ENCODE data around the gene COMT.
A peak's percentile ranks its signal among the peaks of the same experiment; 100 is the strongest.

Gene COMT

DNA sequence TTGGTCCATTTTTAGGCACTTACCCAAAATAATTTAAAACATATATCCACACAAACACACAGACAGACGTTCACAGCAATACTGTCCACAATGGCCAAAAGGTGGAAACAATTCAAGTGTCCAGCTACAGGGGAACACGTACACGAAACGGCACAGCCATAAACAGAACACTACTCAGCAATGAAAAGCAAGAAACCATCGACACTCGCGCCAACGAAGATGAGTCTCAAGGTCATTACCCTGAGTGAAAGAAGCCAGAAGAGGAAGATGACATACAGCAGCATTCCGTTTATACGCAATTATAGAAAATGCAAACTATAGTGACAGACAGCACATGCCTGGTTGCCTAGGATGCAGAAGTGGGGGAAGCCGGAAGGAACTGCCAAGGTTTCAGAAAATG, 13.4 kb upstream of the COMT start:
- Histone ChIP-seq H3K23ac (ENCODE audit: low read length) (no peak overlapping the region), H3K4me2 (ENCODE audit: low read length) (no peak overlapping the region), H3K36me3 (ENCODE audit: control insufficient read depth, insufficient read depth, low read length) (no peaks in the 10 kb centered on the region), H3K56ac (ENCODE audit: low read length) (no peak overlapping the region), H3K18ac (ENCODE audit: low read length) (no peak overlapping the region), H3K27ac (ENCODE audit: low read depth, low read length) (no peak overlapping the region), H3K4me1 (ENCODE audit: control insufficient read depth, low read depth, low read length) (no peaks in the 10 kb centered on the region), H2BK15ac (replicated peaks; ENCODE audit: low read depth) (no peak overlapping the region), H3K4ac (ENCODE audit: low read depth, low read length) (no peak overlapping the region), H2BK120ac (ENCODE audit: low read depth, low read length) (no peak overlapping the region), H3K27me3 (ENCODE audit: insufficient read depth, low read length, poor library complexity) (no peaks in the 10 kb centered on the region), H3K9ac (ENCODE audit: low read length) (no peak overlapping the region), H4K5ac (ENCODE audit: low read length) (no peak overlapping the region), H3K4me3 (ENCODE audit: low read length) (no peak overlapping the region), H2AK5ac (ENCODE audit: low read length) (no peak overlapping the region), H2BK5ac (ENCODE audit: low read length) (no peak overlapping the region), H3K79me2 (ENCODE audit: control insufficient read depth, insufficient read depth, low read length) (no peaks in the 10 kb centered on the region), H3K79me1 (ENCODE audit: low read length) (no peaks in the 10 kb centered on the region), H4K8ac (ENCODE audit: low read depth, low read length) (no peak overlapping the region)
- WGBS (ENCODE audit: extremely low coverage, insufficient coverage, low lambda C conversion rate): no CpG with 5 or more reads among the region's 11 CpGs
- no peak for DNase-seq

DNA sequence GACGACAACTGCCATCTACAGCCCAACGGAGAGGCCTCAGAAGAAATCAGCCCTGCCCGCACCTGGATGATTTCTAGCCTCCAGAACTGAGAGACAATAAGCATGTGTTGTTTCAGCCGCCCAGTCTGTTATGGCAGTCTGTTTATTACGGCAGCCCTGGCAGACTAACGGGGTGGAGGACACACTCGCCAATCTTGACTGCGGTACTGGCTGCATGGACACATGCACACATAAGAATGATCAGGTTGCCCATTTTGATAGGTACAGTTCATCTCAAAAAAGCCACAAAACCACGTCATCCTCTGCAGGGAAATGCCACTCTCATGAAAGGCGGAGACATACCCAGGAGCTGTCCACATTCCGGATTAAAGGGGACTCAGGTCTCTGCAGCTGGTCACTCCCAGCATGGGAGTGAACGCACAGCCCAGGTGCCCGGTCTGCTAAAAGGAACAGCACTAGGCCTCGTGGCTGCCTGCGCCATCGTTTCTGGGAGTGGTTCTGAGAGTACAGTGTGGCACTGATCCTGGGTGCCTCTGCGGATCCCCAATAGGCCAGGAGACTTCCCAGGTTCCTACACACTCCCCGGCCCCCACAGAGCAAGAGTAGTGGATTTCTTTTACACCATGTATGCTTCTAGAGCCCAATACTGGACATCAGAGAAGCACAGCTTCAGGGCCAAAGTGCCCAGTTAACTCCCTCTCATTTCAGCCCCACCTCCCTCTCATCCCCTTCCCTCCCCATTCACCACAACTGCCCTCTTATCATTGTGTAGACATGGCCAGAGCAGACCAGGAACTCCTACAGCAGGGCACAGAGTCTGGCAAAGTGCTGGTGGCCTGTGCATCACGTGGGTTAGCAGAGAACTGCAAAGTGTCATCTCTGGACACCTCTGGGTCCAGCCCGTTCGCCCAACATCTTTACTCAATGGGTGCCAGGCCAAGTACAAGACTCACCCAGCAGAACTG, 11.7 kb upstream of the COMT start:
- no peak for DNase-seq
- Histone ChIP-seq H3K4ac (ENCODE audit: low read depth, low read length) (no peak overlapping the region), H3K56ac (ENCODE audit: low read length) (peak overlapping the region; percentile 15), H3K36me3 (ENCODE audit: control insufficient read depth, insufficient read depth, low read length) (no peaks in the 10 kb centered on the region), H3K4me1 (ENCODE audit: control insufficient read depth, low read depth, low read length) (no peaks in the 10 kb centered on the region), H3K27ac (ENCODE audit: low read depth, low read length) (no peak overlapping the region), H4K5ac (ENCODE audit: low read length) (no peak overlapping the region), H3K23ac (ENCODE audit: low read length) (no peak overlapping the region), H3K18ac (ENCODE audit: low read length) (no peak overlapping the region), H2BK15ac (replicated peaks; ENCODE audit: low read depth) (no peak overlapping the region), H3K4me2 (ENCODE audit: low read length) (no peak overlapping the region), H2BK120ac (ENCODE audit: low read depth, low read length) (no peak overlapping the region), H3K79me2 (ENCODE audit: control insufficient read depth, insufficient read depth, low read length) (no peaks in the 10 kb centered on the region), H4K8ac (ENCODE audit: low read depth, low read length) (no peak overlapping the region), H2BK5ac (ENCODE audit: low read length) (no peak overlapping the region), H3K27me3 (ENCODE audit: insufficient read depth, low read length, poor library complexity) (no peaks in the 10 kb centered on the region), H2AK5ac (ENCODE audit: low read length) (no peak overlapping the region), H3K79me1 (ENCODE audit: low read length) (no peaks in the 10 kb centered on the region), H3K4me3 (ENCODE audit: low read length) (no peak overlapping the region), H3K9ac (ENCODE audit: low read length) (no peak overlapping the region)
- WGBS (ENCODE audit: extremely low coverage, insufficient coverage, low lambda C conversion rate): no CpG with 5 or more reads among the region's 21 CpGs

DNA sequence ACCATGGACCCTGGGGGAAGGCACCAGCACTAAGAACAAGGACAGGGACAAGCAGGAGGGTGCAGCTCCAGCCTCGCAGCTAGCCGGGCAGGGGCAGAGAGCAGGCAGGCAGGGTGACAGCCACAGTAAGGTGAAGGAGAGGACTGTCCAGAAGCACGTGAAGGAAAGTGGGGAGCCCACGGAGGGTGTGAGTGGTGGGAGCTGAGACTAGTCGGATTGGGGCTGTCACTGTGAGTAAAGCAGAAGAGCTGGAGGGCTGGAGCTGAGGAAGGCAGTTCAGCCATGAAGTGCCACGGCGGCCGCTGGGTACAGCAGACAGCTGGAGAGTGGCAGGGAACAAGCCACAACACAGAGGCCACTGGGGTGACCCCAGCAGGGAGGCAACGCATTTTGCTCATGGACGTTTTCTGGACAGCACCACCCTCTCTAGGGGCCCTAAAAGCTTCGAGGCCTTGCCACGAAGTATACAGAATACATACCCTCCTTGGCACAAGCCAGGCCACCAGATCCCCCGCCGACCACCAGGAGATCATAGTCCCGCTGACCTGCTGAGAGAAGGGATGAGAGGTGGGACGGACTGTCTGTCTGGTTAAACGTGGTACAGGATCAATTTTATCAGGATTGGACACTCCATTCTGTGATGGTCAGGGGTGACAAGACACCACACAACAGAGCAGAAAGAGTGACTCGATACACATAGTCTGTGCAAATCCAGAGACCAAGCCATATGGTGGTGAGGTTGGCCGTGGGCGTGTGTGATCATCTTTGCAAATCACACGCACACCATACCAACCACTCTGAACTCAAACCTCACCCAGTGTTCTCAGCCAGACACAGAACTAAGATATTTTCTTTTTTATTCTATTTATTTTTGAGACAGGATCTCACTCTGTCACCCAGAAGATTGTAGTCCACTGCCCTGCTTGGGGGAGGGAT, 10.8 kb upstream of the COMT start:
- Histone ChIP-seq H4K5ac (ENCODE audit: low read length) (no peak overlapping the region), H2BK5ac (ENCODE audit: low read length) (no peak overlapping the region), H3K36me3 (ENCODE audit: control insufficient read depth, insufficient read depth, low read length) (no peaks in the 10 kb centered on the region), H3K18ac (ENCODE audit: low read length) (no peak overlapping the region), H3K56ac (ENCODE audit: low read length) (no peak overlapping the region), H3K4ac (ENCODE audit: low read depth, low read length) (no peak overlapping the region), H3K4me3 (ENCODE audit: low read length) (no peak overlapping the region), H3K9ac (ENCODE audit: low read length) (no peak overlapping the region), H3K4me2 (ENCODE audit: low read length) (no peak overlapping the region), H3K79me2 (ENCODE audit: control insufficient read depth, insufficient read depth, low read length) (no peaks in the 10 kb centered on the region), H4K8ac (ENCODE audit: low read depth, low read length) (no peak overlapping the region), H3K27ac (ENCODE audit: low read depth, low read length) (no peak overlapping the region), H2BK15ac (replicated peaks; ENCODE audit: low read depth) (no peak overlapping the region), H2AK5ac (ENCODE audit: low read length) (no peak overlapping the region), H3K23ac (ENCODE audit: low read length) (no peak overlapping the region), H3K27me3 (ENCODE audit: insufficient read depth, low read length, poor library complexity) (no peaks in the 10 kb centered on the region), H3K4me1 (ENCODE audit: control insufficient read depth, low read depth, low read length) (no peaks in the 10 kb centered on the region), H3K79me1 (ENCODE audit: low read length) (no peaks in the 10 kb centered on the region), H2BK120ac (ENCODE audit: low read depth, low read length) (no peak overlapping the region)
- no peak for DNase-seq
- WGBS (ENCODE audit: extremely low coverage, insufficient coverage, low lambda C conversion rate): no CpG with 5 or more reads among the region's 21 CpGs

DNA sequence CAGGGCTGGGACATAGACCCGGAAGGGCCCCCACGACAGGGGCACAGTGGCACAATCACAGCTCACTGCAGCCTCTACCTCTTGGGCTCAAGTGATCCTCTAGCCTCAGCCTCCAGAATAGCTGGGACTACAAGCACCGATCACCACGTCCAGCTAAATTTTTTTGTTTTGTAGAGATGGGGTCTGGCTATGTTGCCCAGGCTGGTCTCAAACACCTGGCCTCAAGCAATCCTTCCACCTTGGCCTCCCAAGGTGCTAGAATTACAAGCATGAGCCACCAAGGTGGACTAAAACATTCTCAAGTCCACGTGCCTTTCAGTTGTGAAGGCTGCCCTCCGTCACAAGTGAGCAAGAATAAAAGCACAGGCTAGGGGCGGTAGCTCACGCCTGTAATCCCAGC, 10.1 kb upstream of the COMT start:
- no peak for DNase-seq
- Histone ChIP-seq H3K79me1 (ENCODE audit: low read length) (no peaks in the 10 kb centered on the region), H2BK15ac (replicated peaks; ENCODE audit: low read depth) (no peak overlapping the region), H3K18ac (ENCODE audit: low read length) (no peak overlapping the region), H3K27me3 (ENCODE audit: insufficient read depth, low read length, poor library complexity) (no peaks in the 10 kb centered on the region), H2BK120ac (ENCODE audit: low read depth, low read length) (no peak overlapping the region), H3K36me3 (ENCODE audit: control insufficient read depth, insufficient read depth, low read length) (no peaks in the 10 kb centered on the region), H3K9ac (ENCODE audit: low read length) (no peak overlapping the region), H3K79me2 (ENCODE audit: control insufficient read depth, insufficient read depth, low read length) (no peaks in the 10 kb centered on the region), H2BK5ac (ENCODE audit: low read length) (no peak overlapping the region), H3K23ac (ENCODE audit: low read length) (no peak overlapping the region), H3K4me1 (ENCODE audit: control insufficient read depth, low read depth, low read length) (no peaks in the 10 kb centered on the region), H4K5ac (ENCODE audit: low read length) (no peak overlapping the region), H3K27ac (ENCODE audit: low read depth, low read length) (no peak overlapping the region), H3K56ac (ENCODE audit: low read length) (no peak overlapping the region), H4K8ac (ENCODE audit: low read depth, low read length) (no peak overlapping the region), H3K4me3 (ENCODE audit: low read length) (no peak overlapping the region), H3K4me2 (ENCODE audit: low read length) (no peak overlapping the region), H3K4ac (ENCODE audit: low read depth, low read length) (no peak overlapping the region), H2AK5ac (ENCODE audit: low read length) (no peak overlapping the region)
- no CpG with 5 or more reads among the region's 8 CpGs for whole genome bisulfite sequencing (ENCODE audit: extremely low coverage, insufficient coverage, low lambda C conversion rate)

DNA sequence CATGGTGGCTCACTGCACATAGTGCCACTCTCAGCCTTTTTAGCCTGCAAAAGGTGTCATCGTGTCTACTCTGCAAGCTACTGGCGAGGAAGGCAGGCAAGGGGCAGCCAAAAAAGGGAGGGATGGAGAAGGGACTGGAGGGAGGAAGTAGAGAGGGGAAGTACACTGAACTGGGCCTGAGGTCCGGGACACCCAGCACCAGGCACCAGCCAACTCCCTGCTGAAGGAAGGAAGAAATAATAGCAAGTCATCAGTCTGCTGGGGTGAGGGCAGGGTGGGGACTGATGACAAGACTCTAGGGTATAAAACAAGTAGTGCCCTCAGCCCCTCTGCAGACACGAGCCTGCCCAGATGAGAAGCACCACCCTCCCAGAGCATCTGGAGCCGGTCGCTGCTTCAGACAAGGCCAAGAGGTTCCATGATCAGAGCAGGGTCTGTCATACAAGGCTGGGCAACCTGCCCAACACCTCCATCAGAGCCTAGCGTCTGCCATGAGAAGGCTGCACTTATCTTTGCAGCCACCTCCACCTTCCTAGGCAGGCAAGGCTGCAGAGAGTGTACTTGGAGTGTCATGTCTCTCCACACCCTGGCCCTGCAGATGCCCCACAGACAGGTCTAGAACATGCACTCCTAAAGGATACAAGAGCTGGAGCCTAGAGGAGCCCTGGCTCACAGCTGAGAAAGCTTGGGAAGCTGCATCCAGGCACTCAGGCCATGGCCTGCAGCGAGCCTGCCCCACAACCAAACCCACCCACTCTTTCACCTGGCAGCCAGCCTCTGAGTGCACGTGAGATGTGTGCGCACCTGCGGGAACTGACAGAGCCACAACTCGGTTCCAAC, 9.0 kb upstream of the COMT start:
- Histone ChIP-seq H4K8ac (ENCODE audit: low read depth, low read length) (no peak overlapping the region), H2BK15ac (replicated peaks; ENCODE audit: low read depth) (no peak overlapping the region), H3K4ac (ENCODE audit: low read depth, low read length) (no peak overlapping the region), H3K4me1 (ENCODE audit: control insufficient read depth, low read depth, low read length) (no peaks in the 10 kb centered on the region), H3K18ac (ENCODE audit: low read length) (no peak overlapping the region), H2BK5ac (ENCODE audit: low read length) (no peak overlapping the region), H3K4me2 (ENCODE audit: low read length) (no peak overlapping the region), H3K27ac (ENCODE audit: low read depth, low read length) (no peak overlapping the region), H3K36me3 (ENCODE audit: control insufficient read depth, insufficient read depth, low read length) (no peaks in the 10 kb centered on the region), H3K56ac (ENCODE audit: low read length) (no peak overlapping the region), H3K23ac (ENCODE audit: low read length) (no peak overlapping the region), H3K9ac (ENCODE audit: low read length) (no peak overlapping the region), H3K4me3 (ENCODE audit: low read length) (no peak overlapping the region), H2AK5ac (ENCODE audit: low read length) (no peak overlapping the region), H3K27me3 (ENCODE audit: insufficient read depth, low read length, poor library complexity) (no peaks in the 10 kb centered on the region), H3K79me1 (ENCODE audit: low read length) (no peaks in the 10 kb centered on the region), H4K5ac (ENCODE audit: low read length) (no peak overlapping the region), H3K79me2 (ENCODE audit: control insufficient read depth, insufficient read depth, low read length) (no peaks in the 10 kb centered on the region), H2BK120ac (ENCODE audit: low read depth, low read length) (no peak overlapping the region)
- no peak for DNase-seq
- no CpG with 5 or more reads among the region's 12 CpGs for WGBS (ENCODE audit: extremely low coverage, insufficient coverage, low lambda C conversion rate)
